HG02759 (cell line): ENCODE measurements around the gene CRYBG2.
A peak's percentile ranks its signal among the peaks of the same experiment; 100 is the strongest.
"Not testable (repeated sequence)": the region's sequence is repeated elsewhere in the genome, so short reads cannot be mapped to it uniquely, and the experiment has no call there.

ENCODE experiments used
- ATAC-seq: cut with Tn5 transposase; IDR thresholded peaks from one replicate; pipeline ENCODE4 v1.9.1; 2021; ENCODE audit warnings: mild to moderate bottlenecking, moderate library complexity; ENCODE audit not compliant: unreplicated experiment

The CRYBG2 gene

GRCh38 chr1:26353976-26354820, at the start of gene CRYBG2:
TSS of gene CRYBG2 (minus strand) at chr1:26354130. CDS start at chr1:26346657, 7,473 bp downstream.
- no peak for ATAC-seq

- no peak for ATAC-seq
Measured at GRCh38 chr1:26403656-26404055, 49.7 kb upstream of the CRYBG2 start.

- ATAC-seq, result no peak
Measured at GRCh38 chr1:26401891-26402290, 48.0 kb upstream of the CRYBG2 start.

DNA sequence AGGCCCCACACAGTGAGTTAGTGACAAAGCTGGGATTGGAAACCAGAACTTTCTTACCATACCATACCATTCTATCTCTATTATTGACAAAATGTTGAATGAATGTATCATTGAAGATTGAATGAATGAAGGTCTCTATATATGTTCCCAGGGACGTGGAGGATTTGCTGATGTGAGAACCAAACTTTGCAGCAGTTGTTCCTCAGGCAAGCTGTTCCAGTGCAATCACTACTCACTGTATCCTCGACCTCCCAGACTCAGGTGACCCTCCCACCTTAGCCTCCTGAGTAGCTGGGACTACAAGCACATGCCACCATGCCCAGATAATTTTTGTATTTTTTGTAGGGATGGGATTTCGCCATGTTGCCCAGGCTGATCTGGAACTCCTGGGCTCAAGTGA, 45.1 kb upstream of the CRYBG2 start:
- no peak for ATAC-seq

- ATAC-seq, result no peak
Measured at GRCh38 chr1:26395754-26396153, 41.8 kb upstream of the CRYBG2 start.

GRCh38 chr1:26391450-26391849, 37.5 kb upstream of the CRYBG2 start:
- ATAC-seq, result no peak

DNA sequence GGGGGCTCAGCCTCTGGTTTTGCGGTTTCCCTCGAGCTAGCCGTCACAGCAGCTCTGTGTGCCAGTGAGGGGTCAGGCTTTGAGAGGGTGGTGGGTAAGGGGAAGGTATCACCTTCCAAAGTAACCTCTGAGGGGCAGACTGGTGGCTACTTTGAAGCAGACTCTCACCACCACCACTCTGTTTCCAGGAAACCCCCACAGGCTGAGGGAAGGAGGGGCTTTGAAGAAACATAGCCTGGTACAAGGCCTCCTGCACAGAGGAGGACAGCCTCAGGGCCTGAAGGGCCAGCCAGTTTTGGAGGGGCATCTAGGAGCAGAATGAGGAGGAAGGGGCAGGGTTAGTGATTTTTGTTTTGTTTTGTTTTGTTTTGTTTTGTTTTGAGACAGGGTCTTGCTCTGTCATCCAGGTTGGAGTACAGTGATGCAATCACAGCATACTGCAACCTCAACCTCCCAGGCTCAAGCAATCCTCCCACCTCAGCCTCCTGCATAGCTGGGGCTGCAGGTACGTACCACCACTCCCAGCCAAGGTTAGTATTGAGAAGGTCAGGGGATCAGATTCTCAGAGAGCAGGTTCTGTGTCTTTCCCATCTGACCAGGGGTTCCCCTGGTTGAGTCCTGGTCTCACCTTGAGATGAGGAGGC, 35.8 kb upstream of the CRYBG2 start:
- no peak for ATAC-seq

- ATAC-seq, result no peak
Measured at GRCh38 chr1:26388791-26389445, 35.0 kb upstream of the CRYBG2 start.

GRCh38 chr1:26387447-26387846, 33.5 kb upstream of the CRYBG2 start:
- ATAC-seq, result no peak

DNA sequence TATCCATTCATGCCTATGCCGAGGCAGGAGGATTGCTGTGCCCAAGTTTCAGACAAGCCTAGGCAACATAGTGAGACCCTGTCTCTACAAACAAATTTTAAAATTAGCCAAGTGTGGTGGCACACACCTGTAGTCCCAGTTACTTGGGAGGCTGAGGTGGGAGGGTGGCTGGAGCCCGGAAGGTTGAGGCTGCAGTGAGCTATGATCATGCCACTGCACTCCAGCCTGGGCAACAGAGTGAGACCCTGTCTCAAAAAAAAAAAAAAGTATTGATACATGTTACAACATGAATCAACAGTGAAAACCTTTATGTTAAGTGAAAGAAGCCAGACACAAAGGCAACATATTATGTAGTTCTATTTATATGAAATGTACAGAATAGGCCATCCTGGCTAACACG, 31.1 kb upstream of the CRYBG2 start:
- ATAC-seq, result not testable (repeated sequence)

DNA sequence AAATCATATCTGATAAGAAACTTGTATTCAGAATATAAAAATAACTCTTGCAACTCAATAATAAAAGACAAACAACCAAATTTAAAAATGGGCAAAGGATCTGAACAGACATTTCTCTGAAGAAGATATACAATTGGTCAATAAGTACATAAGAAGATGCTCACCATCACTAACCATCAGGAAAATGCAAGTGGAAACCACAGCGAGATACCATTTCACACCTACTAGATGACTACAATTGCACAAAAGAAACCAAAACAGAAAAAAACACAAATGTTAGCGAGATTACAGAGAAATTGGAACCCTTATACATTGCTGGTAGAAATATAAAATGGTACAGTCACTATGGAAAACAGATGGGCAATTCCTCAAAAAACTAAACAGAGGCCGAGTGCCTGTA, 30.1 kb upstream of the CRYBG2 start:
- no peak for ATAC-seq

GRCh38 chr1:26378879-26379251, 24.9 kb upstream of the CRYBG2 start:
- ATAC-seq, result no peak

DNA sequence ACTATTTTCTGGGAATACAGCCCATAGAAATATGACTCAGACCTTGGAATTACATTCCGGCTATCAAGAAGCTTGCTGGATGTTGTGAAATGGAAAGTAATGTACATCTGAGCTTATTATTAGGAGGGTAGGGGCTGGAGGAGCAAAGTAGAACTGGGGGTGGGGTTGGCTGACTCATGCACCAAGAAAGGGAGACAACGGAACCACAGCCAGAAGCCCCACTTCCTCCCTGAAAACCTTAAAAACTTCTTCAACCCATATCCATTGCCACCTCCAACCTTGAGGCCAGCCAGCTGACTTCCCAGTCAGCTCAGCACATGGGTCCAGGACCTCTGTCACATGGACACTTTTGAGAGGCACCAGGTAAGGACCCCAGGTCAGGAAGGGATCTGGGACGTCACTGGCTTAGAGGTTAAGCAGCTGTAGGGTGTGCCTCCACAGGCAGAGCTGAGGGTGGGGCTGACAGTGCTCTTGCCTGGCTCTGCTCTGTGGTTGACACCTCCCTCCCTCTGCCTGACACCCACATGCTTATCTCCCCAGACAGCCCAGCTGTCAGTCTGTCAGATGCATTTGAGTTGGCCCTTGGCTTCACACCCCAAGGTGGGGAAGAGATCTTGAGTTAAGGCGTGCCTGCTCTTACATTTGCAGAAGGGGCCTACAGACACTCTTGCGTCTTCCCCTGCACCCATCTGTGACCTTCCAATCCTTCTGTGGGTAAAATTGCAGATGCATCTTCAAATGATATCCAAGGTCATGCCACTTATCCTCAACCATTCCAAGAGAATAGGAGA, 24.4 kb upstream of the CRYBG2 start:
- ATAC-seq, result peak; percentile 74

- no peak for ATAC-seq
Measured at GRCh38 chr1:26376050-26376449, 22.1 kb upstream of the CRYBG2 start.

- no peak for ATAC-seq
Measured at GRCh38 chr1:26375081-26375480, 21.2 kb upstream of the CRYBG2 start.

GRCh38 chr1:26374361-26374760, 20.4 kb upstream of the CRYBG2 start:
- not testable (repeated sequence) for ATAC-seq

DNA sequence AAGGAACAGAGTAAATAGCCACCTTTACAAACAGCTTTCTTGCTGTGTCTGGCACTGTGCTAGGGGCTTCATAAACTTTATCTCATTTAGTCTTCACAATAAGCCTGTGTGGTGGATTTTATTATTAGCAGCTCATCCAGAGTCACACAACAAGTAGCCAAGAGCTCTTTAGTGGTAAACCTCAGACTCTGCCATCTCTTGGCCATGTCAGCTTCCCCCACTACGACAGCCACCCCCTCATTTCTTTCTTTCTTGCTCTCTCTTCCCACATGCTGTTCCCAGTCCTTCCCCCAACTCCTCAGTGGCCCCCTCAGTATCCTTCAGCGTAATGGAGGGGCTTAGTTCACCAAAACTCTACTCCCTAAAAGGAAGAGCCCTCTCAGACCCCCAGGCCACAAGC, 19.9 kb upstream of the CRYBG2 start:
- ATAC-seq, result no peak

DNA sequence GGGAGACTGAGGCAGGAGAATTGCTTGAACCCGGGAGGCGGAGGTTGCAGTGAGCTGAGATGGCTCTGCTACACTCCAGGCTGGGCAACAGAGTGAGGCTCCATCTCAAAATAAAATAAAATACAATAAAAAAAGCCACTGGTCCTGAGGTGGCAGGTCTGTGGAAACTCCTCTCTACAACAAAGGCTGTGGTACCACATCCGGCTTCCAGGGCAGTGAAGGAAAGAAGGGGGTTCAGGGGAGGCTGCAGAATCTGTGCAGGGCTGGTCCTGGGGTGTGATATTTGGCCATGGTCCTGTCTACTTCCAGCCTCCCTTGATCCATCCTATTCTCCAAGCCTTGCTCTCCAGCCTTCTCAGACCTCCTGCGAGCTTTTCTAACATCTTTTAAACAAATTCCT, 19.4 kb upstream of the CRYBG2 start:
- ATAC-seq, result no peak

DNA sequence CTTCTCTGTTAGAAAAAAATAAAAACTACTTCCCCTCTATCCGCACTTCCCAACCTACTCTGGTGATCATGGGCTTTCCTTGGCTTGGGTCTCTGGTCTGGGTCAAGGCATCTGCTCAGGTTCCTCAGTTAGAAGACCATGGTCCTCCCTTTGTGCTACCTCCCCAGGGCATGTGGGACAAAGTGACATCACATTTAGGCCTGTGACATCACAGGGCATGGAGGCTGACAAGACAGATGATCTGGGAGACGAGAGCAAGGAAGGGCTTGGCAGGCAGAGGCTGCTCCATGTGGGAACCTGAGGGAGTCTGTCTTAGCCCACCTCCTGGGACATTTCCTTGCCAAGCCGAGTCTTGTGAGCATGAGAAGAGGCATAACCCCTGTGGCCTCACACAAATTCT, 18.7 kb upstream of the CRYBG2 start, which contains the start of gene ZNF683:
Gene ZNF683 (minus strand): TSS at position 140 of the 400 bp plus-strand sequence. CDS start 4,179 bp downstream, outside the sequence.
- not testable (repeated sequence) for ATAC-seq

GRCh38 chr1:26372039-26372438, 18.1 kb upstream of the CRYBG2 start:
- no peak for ATAC-seq
